GM23338 (cell line): ENCODE measurements around the gene TMUB2. TPM values are rescaled to one million over a fixed set of nuclear protein-coding genes. Genes with fewer than 3 reads are reported as not detected.

Experiments used
- ATAC-seq: fragments of 200-7000 bp; cut with Tn5 transposase; 3 replicates; pipeline ENCODE4 v1.9.1; 2020
- DNase-seq: peaks from one replicate; pipeline ENCODE4 v3.0.0-alpha.2; 2015; ENCODE audit warnings: low spot score
- H2AFZ ChIP-seq: fragments of 200-600 bp; sonication (generic); 2 replicates; pipeline ENCODE4 v1.8.0; 2016; ENCODE audit warnings: antibody characterized with exemption, mild to moderate bottlenecking, moderate library complexity
- H3F3A ChIP-seq: fragments of 200-600 bp; sonication (generic); replicated peaks from 2 replicates; pipeline ENCODE4 v1.8.0; 2017; ENCODE audit warnings: antibody characterized with exemption, mixed run types, low read depth
- H3K27ac ChIP-seq: fragments of 200-600 bp; sonication (generic); 2 replicates; pipeline ENCODE4 v1.6.1; 2016; ENCODE audit warnings: low read depth
- H3K27me3 ChIP-seq: fragments of 200-600 bp; sonication (generic); 2 replicates; pipeline ENCODE4 v1.8.0; 2016; ENCODE audit warnings: mild to moderate bottlenecking, mixed run types, moderate library complexity; ENCODE audit not compliant: insufficient read depth
- H3K36me3 ChIP-seq: fragments of 200-600 bp; sonication (generic); 2 replicates; pipeline ENCODE4 v1.8.0; 2016; ENCODE audit warnings: mild to moderate bottlenecking; ENCODE audit not compliant: insufficient read depth
- H3K4me1 ChIP-seq: fragments of 200-600 bp; sonication (generic); 2 replicates; pipeline ENCODE4 v1.8.0; 2016; ENCODE audit warnings: mild to moderate bottlenecking, moderate library complexity; ENCODE audit not compliant: insufficient read depth
- H3K4me2 ChIP-seq: fragments of 200-600 bp; sonication (generic); 2 replicates; pipeline ENCODE4 v1.7.1; 2017; ENCODE audit warnings: mixed run types
- H3K4me3 ChIP-seq: fragments of 200-600 bp; sonication (generic); 2 replicates; pipeline ENCODE4 v1.6.1; 2016; ENCODE audit warnings: mixed run types
- H3K79me2 ChIP-seq: fragments of 200-600 bp; sonication (generic); replicated peaks from 2 replicates; pipeline ENCODE4 v1.8.0; 2017; ENCODE audit warnings: mild to moderate bottlenecking; ENCODE audit not compliant: insufficient read depth
- H3K9me2 ChIP-seq: fragments of 200-600 bp; sonication (generic); 2 replicates; pipeline ENCODE4 v1.8.0; 2017; ENCODE audit not compliant: insufficient read depth
- H4K20me1 ChIP-seq: fragments of 200-600 bp; sonication (generic); replicated peaks from 2 replicates; pipeline ENCODE4 v1.8.0; 2017; ENCODE audit warnings: mild to moderate bottlenecking; ENCODE audit not compliant: insufficient read depth
- H3K27ac Mint-ChIP-seq: 2 replicates; pipeline ENCODE4 v1.8.0; 2020; ENCODE audit warnings: inconsistent platforms, mild to moderate bottlenecking, moderate library complexity, mixed read lengths
- H3K27me3 Mint-ChIP-seq: 3 replicates; pipeline ENCODE4 v1.8.0; 2022; ENCODE audit warnings: low read depth, mild to moderate bottlenecking, moderate library complexity, mixed read lengths, inconsistent platforms; ENCODE audit not compliant: insufficient read depth, poor library complexity
- H3K36me3 Mint-ChIP-seq: 3 replicates; pipeline ENCODE4 v1.8.0; 2021; ENCODE audit warnings: low read depth, mild to moderate bottlenecking, inconsistent platforms, moderate library complexity, mixed read lengths
- H3K4me1 Mint-ChIP-seq: 3 replicates; pipeline ENCODE4 v1.8.0; 2020; ENCODE audit warnings: mild to moderate bottlenecking, inconsistent platforms, mixed read lengths
- H3K4me3 Mint-ChIP-seq: 3 replicates; pipeline ENCODE4 v1.8.0; 2021; ENCODE audit warnings: moderate library complexity, mild to moderate bottlenecking, inconsistent platforms, mixed read lengths
- H3K9me3 Mint-ChIP-seq: 3 replicates; pipeline ENCODE4 v1.8.0; 2020; ENCODE audit warnings: moderate library complexity, mild to moderate bottlenecking, inconsistent platforms, mixed read lengths
- CREB1 ChIP-seq: fragments of 250-450 bp; sonication (Bioruptor Pico); IDR thresholded peaks from 2 replicates; pipeline ENCODE4 v1.5.0; 2020; ENCODE audit warnings: low read depth, mild to moderate bottlenecking, moderate library complexity
- EZH2phosphoT487 ChIP-seq: fragments of 200-600 bp; sonication (generic); IDR thresholded peaks from one replicate; pipeline ENCODE4 v1.8.1; 2018; ENCODE audit warnings: antibody characterized with exemption; ENCODE audit not compliant: unreplicated experiment
- JUNB ChIP-seq: IDR thresholded peaks from one replicate; pipeline ENCODE4 v1.6.1; 2016; ENCODE audit warnings: antibody characterized with exemption; ENCODE audit not compliant: unreplicated experiment
- POLR2AphosphoS5 ChIP-seq: IDR thresholded peaks from 2 replicates; pipeline ENCODE4 v1.6.1; 2016; ENCODE audit warnings: antibody characterized with exemption, low read depth
- polyA plus RNA-seq: library from polyadenylated mRNA; unstranded; fragments of >200 nt; fragmentation: Nextera tagmentation; extraction: Ambion mirVana; gene quantifications from 2 replicates; pipeline ENCODE4 v1.2.1, GENCODE V29; 2016
- total RNA-seq: library from RNA; depleted of rRNA; stranded (reverse); fragments of >200 nt; shearing (Covaris generic); gene quantifications from 2 replicates; pipeline ENCODE4 v1.2.3, GENCODE V29; 2014
- TF ChIP-seq, protein P1 (sequence below), 2 experiments: fragments of 200-600 bp in 1 of 2; sonication (generic) in 1 of 2; conservative IDR thresholded peaks; 2 replicates each; pipeline versions ENCODE4 v1.5.1 to v1.6.1; 2016 to 2017; ENCODE audit warnings: antibody characterized with exemption in 2 of 2, low read depth in 2 of 2, mild to moderate bottlenecking in 2 of 2, moderate library complexity in 1 of 2
- TF ChIP-seq, protein P2 (sequence below): fragments of 250-450 bp; sonication (Bioruptor Pico); IDR thresholded peaks from 2 replicates; pipeline ENCODE4 v1.5.0; 2020; ENCODE audit warnings: mild to moderate bottlenecking, moderate library complexity
- TF ChIP-seq, protein P3 (sequence below): IDR thresholded peaks from 2 replicates; pipeline ENCODE4 v1.6.1; 2016; ENCODE audit warnings: antibody characterized with exemption

Gene TMUB2
- total and polyA plus RNA-seq, 2 experiments from 2014 or later = 16.5 to 20.8 TPM

DNA sequence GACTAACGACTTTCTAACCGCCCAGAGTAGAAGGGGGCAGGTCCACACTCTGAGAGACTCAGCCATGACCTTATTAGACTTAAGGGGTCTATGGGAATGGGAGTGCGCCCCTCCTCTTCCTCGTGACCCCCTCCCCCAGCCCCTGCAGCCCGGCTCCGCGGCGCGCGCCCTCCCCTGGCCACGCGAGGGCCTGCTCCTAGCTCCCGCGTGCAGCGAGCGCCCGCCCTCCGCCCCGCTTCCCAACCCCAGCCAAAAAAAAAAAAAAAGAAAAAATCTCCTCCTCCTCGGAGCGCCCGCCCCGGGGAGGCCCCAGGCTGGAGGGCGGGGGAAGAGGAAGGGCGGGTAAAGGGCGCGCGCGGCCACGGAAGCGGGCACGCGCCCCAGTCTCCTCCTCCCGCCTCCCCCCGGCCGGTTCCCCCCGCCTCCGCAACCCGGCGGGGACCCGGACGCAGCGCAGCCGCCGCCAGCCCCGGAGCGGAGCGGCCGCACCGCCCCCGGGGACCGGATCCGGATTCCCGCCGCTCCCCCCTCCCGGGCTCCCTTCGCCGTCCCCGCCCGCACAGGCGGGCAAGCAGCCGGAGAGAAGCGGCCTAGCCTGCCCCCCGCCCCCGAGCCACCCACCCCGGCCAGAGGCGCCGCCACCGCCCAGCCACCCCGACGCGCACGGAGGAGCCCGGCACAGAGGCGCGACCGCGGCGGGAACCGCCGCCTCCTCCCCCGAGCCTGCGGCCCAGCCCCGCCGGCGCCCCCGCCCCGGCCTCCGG, 31.8 kb downstream of the TMUB2 start:
- peaks cover 13% of the 10 kb centered on the region for H3K4me1 ChIP-seq
- Mint-ChIP-seq H3K4me1 (peaks cover 21% of the 10 kb centered on the region), H3K36me3 (peaks cover 44% of the 10 kb centered on the region), H3K27ac (peak overlapping the region; percentile 57), H3K4me3 (peak overlapping the region; percentile 74), H3K9me3 (no peaks in the 10 kb centered on the region), H3K27me3 (peaks cover 19% of the 10 kb centered on the region)
- DNase-seq = peak; percentile 84
- TF ChIP-seq POLR2AphosphoS5 (no peak), CREB1 (no peak), JUNB (no peak), EZH2phosphoT487 (no peak)
- TF ChIP-seq, protein P1, sequence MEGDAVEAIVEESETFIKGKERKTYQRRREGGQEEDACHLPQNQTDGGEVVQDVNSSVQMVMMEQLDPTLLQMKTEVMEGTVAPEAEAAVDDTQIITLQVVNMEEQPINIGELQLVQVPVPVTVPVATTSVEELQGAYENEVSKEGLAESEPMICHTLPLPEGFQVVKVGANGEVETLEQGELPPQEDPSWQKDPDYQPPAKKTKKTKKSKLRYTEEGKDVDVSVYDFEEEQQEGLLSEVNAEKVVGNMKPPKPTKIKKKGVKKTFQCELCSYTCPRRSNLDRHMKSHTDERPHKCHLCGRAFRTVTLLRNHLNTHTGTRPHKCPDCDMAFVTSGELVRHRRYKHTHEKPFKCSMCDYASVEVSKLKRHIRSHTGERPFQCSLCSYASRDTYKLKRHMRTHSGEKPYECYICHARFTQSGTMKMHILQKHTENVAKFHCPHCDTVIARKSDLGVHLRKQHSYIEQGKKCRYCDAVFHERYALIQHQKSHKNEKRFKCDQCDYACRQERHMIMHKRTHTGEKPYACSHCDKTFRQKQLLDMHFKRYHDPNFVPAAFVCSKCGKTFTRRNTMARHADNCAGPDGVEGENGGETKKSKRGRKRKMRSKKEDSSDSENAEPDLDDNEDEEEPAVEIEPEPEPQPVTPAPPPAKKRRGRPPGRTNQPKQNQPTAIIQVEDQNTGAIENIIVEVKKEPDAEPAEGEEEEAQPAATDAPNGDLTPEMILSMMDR (conservative IDR thresholded peaks at IDR 0.05; ENCODE audit: low read depth in 2 of 2) = peak; percentile 36 to 55; a peak in 3 of 4 replicates
- TF ChIP-seq, protein P2, sequence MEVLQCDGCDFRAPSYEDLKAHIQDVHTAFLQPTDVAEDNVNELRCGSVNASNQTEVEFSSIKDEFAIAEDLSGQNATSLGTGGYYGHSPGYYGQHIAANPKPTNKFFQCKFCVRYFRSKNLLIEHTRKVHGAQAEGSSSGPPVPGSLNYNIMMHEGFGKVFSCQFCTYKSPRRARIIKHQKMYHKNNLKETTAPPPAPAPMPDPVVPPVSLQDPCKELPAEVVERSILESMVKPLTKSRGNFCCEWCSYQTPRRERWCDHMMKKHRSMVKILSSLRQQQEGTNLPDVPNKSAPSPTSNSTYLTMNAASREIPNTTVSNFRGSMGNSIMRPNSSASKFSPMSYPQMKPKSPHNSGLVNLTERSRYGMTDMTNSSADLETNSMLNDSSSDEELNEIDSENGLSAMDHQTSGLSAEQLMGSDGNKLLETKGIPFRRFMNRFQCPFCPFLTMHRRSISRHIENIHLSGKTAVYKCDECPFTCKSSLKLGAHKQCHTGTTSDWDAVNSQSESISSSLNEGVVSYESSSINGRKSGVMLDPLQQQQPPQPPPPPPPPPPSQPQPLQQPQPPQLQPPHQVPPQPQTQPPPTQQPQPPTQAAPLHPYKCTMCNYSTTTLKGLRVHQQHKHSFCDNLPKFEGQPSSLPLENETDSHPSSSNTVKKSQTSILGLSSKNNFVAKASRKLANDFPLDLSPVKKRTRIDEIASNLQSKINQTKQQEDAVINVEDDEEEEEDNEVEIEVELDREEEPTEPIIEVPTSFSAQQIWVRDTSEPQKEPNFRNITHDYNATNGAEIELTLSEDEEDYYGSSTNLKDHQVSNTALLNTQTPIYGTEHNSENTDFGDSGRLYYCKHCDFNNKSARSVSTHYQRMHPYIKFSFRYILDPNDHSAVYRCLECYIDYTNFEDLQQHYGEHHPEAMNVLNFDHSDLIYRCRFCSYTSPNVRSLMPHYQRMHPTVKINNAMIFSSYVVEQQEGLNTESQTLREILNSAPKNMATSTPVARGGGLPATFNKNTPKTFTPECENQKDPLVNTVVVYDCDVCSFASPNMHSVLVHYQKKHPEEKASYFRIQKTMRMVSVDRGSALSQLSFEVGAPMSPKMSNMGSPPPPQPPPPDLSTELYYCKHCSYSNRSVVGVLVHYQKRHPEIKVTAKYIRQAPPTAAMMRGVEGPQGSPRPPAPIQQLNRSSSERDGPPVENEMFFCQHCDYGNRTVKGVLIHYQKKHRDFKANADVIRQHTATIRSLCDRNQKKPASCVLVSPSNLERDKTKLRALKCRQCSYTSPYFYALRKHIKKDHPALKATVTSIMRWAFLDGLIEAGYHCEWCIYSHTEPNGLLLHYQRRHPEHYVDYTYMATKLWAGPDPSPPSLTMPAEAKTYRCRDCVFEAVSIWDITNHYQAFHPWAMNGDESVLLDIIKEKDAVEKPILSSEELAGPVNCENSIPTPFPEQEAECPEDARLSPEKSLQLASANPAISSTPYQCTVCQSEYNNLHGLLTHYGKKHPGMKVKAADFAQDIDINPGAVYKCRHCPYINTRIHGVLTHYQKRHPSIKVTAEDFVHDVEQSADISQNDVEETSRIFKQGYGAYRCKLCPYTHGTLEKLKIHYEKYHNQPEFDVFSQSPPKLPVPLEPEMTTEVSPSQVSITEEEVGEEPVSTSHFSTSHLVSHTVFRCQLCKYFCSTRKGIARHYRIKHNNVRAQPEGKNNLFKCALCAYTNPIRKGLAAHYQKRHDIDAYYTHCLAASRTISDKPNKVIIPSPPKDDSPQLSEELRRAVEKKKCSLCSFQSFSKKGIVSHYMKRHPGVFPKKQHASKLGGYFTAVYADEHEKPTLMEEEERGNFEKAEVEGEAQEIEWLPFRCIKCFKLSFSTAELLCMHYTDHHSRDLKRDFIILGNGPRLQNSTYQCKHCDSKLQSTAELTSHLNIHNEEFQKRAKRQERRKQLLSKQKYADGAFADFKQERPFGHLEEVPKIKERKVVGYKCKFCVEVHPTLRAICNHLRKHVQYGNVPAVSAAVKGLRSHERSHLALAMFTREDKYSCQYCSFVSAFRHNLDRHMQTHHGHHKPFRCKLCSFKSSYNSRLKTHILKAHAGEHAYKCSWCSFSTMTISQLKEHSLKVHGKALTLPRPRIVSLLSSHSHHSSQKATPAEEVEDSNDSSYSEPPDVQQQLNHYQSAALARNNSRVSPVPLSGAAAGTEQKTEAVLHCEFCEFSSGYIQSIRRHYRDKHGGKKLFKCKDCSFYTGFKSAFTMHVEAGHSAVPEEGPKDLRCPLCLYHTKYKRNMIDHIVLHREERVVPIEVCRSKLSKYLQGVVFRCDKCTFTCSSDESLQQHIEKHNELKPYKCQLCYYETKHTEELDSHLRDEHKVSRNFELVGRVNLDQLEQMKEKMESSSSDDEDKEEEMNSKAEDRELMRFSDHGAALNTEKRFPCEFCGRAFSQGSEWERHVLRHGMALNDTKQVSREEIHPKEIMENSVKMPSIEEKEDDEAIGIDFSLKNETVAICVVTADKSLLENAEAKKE (CRISPR knock-in tag) = no peak
- TF ChIP-seq, protein P3, sequence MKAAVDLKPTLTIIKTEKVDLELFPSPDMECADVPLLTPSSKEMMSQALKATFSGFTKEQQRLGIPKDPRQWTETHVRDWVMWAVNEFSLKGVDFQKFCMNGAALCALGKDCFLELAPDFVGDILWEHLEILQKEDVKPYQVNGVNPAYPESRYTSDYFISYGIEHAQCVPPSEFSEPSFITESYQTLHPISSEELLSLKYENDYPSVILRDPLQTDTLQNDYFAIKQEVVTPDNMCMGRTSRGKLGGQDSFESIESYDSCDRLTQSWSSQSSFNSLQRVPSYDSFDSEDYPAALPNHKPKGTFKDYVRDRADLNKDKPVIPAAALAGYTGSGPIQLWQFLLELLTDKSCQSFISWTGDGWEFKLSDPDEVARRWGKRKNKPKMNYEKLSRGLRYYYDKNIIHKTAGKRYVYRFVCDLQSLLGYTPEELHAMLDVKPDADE = no peak
- H3K36me3 ChIP-seq = peaks cover 15% of the 10 kb centered on the region
- H3K27me3 ChIP-seq = peaks cover 8% of the 10 kb centered on the region; the same call in 1 of the 2 replicates
- peaks cover 29% of the 10 kb centered on the region for H3K79me2 ChIP-seq
- no peaks in the 10 kb centered on the region; the same call in none of the 2 replicates for H4K20me1 ChIP-seq
- H3F3A ChIP-seq = peaks cover 22% of the 10 kb centered on the region
- peak; percentile 16 for ATAC-seq
- H3K4me2 ChIP-seq = peak overlapping the region; percentile 97
- H3K4me3 ChIP-seq = peak overlapping the region; percentile 96
- no peaks in the 10 kb centered on the region for H3K9me2 ChIP-seq
- no peak overlapping the region for H2AFZ ChIP-seq
- H3K27ac ChIP-seq = peak overlapping the region; percentile 90
